Fibroblast of mammary gland (primary cell): Measurements from ENCODE around the gene GAS6.

Experiments used
- DNase-seq: peaks from one replicate; pipeline ENCODE4 v3.0.0-alpha.2; 2010; ENCODE audit warnings: low read depth
- H3K4me3 ChIP-seq: 2 replicates; pipeline ENCODE4 v1.5.1; 2011; ENCODE audit warnings: low read depth, mild to moderate bottlenecking, low read length, moderate library complexity; ENCODE audit not compliant: control insufficient read depth
- TF ChIP-seq, protein P1 (sequence below): conservative IDR thresholded peaks from 2 replicates; pipeline ENCODE4 v1.5.1; 2011; ENCODE audit warnings: low read depth, low read length, inconsistent platforms; ENCODE audit not compliant: control insufficient read depth, insufficient read depth

The GAS6 gene

DNA sequence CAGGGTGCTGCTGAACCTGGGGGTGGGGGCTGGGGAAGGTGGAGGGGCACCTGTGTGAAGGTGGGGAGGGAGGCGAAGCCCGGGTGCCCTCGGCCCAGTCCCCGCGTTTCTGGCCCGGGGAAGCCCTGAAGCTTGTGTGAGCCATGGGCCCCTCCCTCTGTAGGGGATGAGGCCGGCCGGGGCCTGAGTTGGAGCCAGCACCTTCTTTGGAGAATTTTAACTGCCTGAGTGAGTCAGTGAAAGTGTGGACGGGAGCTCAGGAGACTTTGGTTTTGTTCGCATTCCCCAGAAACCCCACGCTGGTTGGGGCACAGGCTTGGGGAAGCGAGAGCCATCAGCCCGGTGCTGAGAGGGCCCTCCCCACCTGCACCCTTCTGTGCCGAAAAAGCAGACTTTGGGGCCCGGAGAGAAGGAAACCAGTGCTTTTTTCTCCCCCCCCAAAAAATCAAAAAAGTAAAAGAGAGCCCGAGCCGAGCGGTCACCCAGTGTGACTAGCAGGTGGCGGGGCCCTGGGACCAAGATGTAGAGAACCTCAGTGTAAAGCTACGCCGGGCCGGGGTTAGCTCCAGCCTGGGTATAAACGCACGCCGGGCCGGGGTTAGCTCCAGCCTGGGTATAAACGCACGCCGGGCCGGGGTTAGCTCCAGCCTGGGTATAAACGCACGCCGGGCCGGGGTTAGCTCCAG is 59.7 kb downstream of the GAS6 start:
- TF ChIP-seq, protein P1, sequence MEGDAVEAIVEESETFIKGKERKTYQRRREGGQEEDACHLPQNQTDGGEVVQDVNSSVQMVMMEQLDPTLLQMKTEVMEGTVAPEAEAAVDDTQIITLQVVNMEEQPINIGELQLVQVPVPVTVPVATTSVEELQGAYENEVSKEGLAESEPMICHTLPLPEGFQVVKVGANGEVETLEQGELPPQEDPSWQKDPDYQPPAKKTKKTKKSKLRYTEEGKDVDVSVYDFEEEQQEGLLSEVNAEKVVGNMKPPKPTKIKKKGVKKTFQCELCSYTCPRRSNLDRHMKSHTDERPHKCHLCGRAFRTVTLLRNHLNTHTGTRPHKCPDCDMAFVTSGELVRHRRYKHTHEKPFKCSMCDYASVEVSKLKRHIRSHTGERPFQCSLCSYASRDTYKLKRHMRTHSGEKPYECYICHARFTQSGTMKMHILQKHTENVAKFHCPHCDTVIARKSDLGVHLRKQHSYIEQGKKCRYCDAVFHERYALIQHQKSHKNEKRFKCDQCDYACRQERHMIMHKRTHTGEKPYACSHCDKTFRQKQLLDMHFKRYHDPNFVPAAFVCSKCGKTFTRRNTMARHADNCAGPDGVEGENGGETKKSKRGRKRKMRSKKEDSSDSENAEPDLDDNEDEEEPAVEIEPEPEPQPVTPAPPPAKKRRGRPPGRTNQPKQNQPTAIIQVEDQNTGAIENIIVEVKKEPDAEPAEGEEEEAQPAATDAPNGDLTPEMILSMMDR = no peak
- DNase-seq = peak; percentile 42
- no peak overlapping the region for H3K4me3 ChIP-seq

DNA sequence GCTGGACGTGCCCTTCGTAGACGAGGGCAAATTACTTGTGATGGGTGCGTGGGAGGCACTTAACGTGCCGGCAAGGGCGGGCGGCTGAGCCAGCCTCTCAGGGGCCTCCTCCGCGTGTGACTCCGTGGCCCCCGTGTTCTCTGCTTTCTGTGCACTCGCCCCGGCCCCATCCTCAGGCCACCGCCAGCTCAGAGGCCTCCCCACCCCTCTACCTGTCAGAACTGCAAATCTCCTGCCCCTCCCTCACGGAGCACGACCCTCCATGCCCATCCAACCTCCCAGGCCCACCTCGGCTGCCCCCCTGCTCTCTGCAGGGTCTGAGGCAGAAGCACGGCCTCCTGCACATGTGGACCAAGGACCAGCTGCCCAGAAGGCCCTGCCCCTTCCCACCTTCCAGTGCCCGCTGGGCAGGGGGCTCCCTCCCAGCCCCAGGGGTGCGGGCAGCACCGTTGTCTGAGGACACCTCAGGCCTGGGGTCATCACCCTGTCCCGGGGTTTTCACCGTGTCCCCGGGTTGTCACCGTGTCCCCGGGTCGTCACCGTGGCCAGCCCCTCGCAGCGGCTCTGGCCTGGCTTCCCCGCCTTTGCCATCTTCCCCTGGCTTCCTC is 60.4 kb downstream of the GAS6 start:
- TF ChIP-seq, protein P1 = no peak
- DNase-seq = no peak

DNA sequence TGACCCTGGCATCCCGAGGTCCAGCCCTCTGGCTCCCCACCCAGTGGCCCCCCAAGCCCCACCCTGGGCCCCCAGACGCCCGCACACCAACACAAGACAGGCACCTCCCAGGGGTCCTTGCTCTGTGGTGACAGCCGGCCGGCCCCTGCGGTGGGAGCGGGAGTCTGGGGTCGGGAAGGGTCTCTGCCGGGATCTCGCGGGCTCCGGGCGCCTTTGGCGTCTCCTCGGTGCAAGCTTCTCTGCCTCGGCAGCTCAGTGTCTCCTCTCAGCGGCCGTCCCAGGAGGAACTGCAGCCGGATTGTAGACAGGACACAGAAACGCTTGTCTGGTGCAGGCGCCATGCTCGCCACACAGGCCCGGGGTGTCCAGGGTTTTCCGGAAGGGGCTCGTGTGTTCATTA is 61.1 kb downstream of the GAS6 start:
- DNase-seq = no peak
- H3K4me3 ChIP-seq = no peak overlapping the region
- TF ChIP-seq, protein P1 = no peak

More for the DNA sequence above, 60.4 kb downstream of the GAS6 start:
- no peak overlapping the region for H3K4me3 ChIP-seq

DNA sequence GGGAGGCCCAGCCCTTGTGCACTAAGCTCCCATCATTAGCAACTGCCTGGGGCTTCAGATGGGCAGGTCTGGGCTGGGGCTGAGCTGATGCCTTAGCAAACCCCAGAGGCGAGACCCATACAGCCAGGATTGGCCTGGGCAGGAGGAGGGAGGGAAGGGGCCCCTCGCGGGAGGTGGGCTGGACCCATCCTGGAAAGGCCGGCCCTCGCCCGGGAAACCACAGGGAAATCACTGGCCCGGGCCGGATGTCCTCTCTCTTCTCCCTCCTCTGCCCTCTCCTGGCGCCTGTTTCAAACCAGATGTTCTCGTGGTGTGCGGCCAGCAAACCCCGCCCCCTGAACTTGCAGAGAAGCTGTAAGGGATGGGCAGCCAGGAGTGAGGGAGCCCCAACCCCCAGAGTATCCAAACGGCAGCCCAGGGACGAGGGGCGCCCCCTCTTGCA is 61.8 kb downstream of the GAS6 start:
- peak; percentile 76 for DNase-seq
- TF ChIP-seq, protein P1 = no peak
- H3K4me3 ChIP-seq = no peak overlapping the region

DNA sequence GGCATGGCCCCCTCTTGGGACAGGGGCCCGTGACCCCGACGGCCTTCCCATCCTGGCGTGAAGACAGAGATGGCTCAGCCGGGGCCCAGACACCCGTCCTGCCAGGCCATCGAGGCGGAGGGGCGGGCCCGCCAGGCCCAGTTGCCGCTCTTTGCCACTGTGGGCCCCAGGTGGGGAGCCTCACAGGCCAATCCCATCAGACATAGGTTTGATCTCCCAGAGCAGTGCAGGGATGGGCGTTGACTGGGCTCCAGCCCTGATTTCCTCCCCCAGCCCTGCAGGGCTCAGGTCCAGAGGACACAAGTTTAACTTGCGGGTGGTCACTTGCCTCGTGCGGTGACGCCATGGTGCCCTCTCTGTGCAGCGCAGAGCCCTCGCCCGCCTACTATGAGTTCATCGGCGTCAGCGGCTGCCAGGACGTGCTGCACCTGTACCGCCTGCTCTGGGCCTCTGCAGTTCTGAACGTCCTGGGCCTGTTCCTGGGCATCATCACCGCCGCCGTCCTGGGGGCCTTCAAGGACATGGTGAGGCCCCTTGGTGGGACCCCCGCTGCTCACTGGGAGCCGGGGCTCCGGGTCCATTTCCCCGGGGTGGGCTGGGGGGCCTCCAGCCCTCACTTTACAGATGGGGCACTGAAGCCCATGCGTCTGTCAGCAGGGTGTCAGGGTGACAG is 62.5 kb downstream of the GAS6 start:
- no peak for DNase-seq
- TF ChIP-seq, protein P1 = no peak

DNA sequence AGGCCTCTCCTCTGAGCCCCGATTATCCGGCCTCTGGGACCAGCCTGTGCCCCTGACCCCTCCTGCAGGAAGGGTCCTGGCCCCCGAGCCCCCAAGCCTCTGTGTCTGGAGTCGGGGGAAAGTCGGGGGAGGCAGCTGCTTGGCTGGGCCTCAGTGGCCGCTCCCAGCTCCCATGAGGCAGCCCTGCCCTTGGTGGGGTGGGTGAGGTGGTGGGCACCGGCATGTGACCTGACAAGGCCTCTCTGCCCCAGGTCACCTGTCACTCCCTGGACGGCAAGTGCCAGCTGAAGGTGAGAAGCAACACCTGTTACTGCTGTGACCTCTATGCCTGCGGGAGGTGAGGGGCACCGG is 63.3 kb downstream of the GAS6 start:
- no peak overlapping the region for H3K4me3 ChIP-seq
- TF ChIP-seq, protein P1 = no peak
- no peak for DNase-seq

More for the DNA sequence above, 62.5 kb downstream of the GAS6 start:
- no peak overlapping the region for H3K4me3 ChIP-seq
